Left lung (tissue), 10 donors: ENCODE results near the gene UNCX. TPM values are rescaled to one million over a fixed set of nuclear protein-coding genes. Genes with fewer than 3 reads are reported as not detected.
"Not testable (repeated sequence)": the region's sequence is repeated elsewhere in the genome, so short reads cannot be mapped to it uniquely, and the experiment has no call there.

Experiments
- ATAC-seq: fragments of 200-7000 bp; cut with Tn5 transposase; one replicate; pipeline ENCODE4 v1.9.1; 2020; ENCODE audit warnings: moderate library complexity
- DNase-seq, 4 donors: peaks; one replicate each; pipeline ENCODE4 v3.0.0-alpha.2; 2013 to 2020
- H3K27ac ChIP-seq, 2 donors: fragments of 200-600 bp; sonication (generic) in 1 of 2; one replicate each; pipeline versions ENCODE4 v1.5.0 to v1.8.0; 2020 to 2021
- H3K27me3 ChIP-seq, 2 donors: fragments of 200-600 bp; sonication (generic) in 1 of 2; one replicate each; pipeline versions ENCODE4 v1.5.0 to v1.8.0; 2020 to 2021
- H3K36me3 ChIP-seq, 2 donors: fragments of 200-600 bp; sonication (generic) in 1 of 2; one replicate each; pipeline versions ENCODE4 v1.5.0 to v1.8.0; 2020 to 2021
- H3K4me1 ChIP-seq, 2 donors: fragments of 200-600 bp; one replicate each; pipeline ENCODE4 v1.8.0; 2021
- H3K4me3 ChIP-seq, 2 donors: fragments of 200-600 bp; sonication (generic) in 1 of 2; one replicate each; pipeline versions ENCODE4 v1.5.0 to v1.8.0; 2020 to 2021; ENCODE audit warnings: mild to moderate bottlenecking in 1 of 2
- H3K9me3 ChIP-seq, 2 donors: fragments of 200-600 bp; sonication (generic) in 1 of 2; one replicate each; pipeline versions ENCODE4 v1.5.0 to v1.8.0; 2020 to 2021
- CTCF ChIP-seq, 2 donors: fragments of 200-600 bp; sonication (generic) in 1 of 2; IDR thresholded peaks; one replicate each; pipeline versions ENCODE4 v1.5.0 to v1.8.0; 2021; ENCODE audit warnings: antibody characterized with exemption in 2 of 2
- intact Hi-C, 2 donors: fragments of 100-400 bp; cut with DNase I; formaldehyde crosslinking; loops; one replicate each; pipeline versions ENCODE4 v1.11.2 to v1.14.2; 2022
- polyA plus RNA-seq, 6 donors: library from polyadenylated mRNA; unstranded; fragments of 120-200 nt; gene quantifications; one replicate each; pipeline ENCODE4 v1.2.1, GENCODE V29; 2013; ENCODE audit not compliant: insufficient read length in 6 of 6
- total RNA-seq, 2 donors: library from RNA; stranded (reverse); fragmentation: NEBNext Ultra II Directional; extraction: Animal tissue kit (Norgen Biotek cat#: 25700); gene quantifications; one replicate each; pipeline ENCODE4 v1.2.1, GENCODE V29; 2021
- donor health status: DM: no; HTN: yes; CAD: no.
- donor health status: DM: no; HTN: no; CAD: no.

Gene UNCX
- total and polyA plus RNA-seq, 8 donors: 0.10 TPM; not detected in 7

- Histone ChIP-seq H3K4me1 (no peaks in the 10 kb centered on the region), H3K27me3 (peaks cover 6 to 44% of the 10 kb centered on the region in 2 donors), H3K27ac (no peak overlapping the region), H3K9me3 (no peaks in the 10 kb centered on the region), H3K4me3 (no peak overlapping the region), H3K36me3 (no peaks in the 10 kb centered on the region)
- ATAC-seq (no peak), DNase-seq (peak in 1 of 4 donors; percentile 23)
- no peak for TF ChIP-seq CTCF (IDR thresholded peaks at IDR 0.05)
- intact Hi-C loops: no loop called here
Observed at GRCh38 chr7:1276626-1277175, 44.0 kb downstream of the UNCX start.

DNA sequence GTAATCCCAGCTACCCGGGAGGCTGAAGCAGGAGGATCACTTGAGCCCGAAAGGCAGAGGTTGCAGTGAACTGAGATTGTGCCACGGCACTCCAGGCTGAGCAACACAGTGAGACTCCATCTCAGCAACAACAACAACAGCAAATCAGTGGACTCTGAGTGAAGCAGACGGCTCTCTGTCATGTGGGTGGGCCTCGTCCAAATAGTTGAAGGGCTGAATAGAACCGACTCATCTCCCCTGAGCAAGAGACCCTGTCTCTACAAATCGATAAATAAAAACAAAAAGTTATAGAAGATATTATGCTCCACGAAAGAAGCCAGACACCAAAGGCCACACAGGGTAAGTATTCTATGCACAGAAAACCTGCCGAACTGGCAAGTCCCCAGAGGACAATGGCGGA lies 45.9 kb downstream of the UNCX start:
- H3K27me3 ChIP-seq: peaks cover 6 to 47% of the 10 kb centered on the region in 2 donors
- ATAC-seq (no peak), DNase-seq (peak in 1 of 4 donors; percentile 5)
- H3K9me3 ChIP-seq: no peaks in the 10 kb centered on the region
- intact Hi-C loops: no loop called here
- no peak overlapping the region for H3K4me3 ChIP-seq
- H3K27ac ChIP-seq: no peak overlapping the region
- H3K4me1 ChIP-seq: no peaks in the 10 kb centered on the region
- H3K36me3 ChIP-seq: no peaks in the 10 kb centered on the region
- TF ChIP-seq CTCF (IDR thresholded peaks at IDR 0.05): no peak

DNA sequence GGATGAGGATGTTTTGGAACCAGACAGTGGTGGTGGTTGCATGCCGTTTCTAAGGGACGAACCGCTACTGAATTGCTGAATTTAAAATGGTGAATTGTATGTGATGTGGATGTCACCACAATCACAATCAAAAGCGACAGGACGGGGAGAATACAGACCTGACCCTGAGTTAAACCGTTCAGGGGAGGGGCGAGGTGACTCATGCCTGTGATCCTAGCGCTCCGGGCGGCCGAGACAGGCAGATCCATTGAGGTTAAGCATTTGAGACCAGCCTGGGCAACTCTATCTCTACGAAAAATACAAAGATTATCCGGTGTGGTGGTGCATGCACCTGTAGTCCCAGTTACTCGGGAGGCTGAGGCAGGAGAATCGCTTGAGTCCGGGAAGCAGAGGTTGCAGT lies 46.4 kb downstream of the UNCX start:
- H3K4me1 ChIP-seq: no peaks in the 10 kb centered on the region
- no peak overlapping the region for H3K4me3 ChIP-seq
- no peak overlapping the region for H3K27ac ChIP-seq
- DNase-seq: peak in 1 of 4 donors; percentile 9
- TF ChIP-seq CTCF (IDR thresholded peaks at IDR 0.05): no peak
- intact Hi-C loops: no loop called here
- H3K36me3 ChIP-seq: no peaks in the 10 kb centered on the region
- ATAC-seq: no peak
- peaks cover 6 to 51% of the 10 kb centered on the region in 2 donors for H3K27me3 ChIP-seq
- no peaks in the 10 kb centered on the region for H3K9me3 ChIP-seq

DNA sequence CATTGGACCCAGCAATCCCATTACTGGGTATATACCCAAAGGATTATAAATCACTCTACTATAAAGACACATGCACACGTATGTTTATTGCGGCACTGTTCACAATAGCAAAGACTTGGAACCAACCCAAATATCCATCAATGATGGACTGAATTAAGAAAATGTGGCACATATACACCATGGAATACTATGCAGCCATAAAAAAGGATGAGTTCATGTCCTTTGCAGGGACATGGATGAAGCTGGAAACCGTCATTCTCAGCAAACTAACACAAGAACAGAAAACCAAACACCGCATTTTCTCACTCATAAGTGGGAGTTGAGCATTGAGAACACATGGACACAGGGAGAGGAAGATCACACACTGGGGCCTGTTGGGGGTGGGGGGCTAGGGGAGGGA lies 47.2 kb downstream of the UNCX start:
- H3K27me3 ChIP-seq: peaks cover 6 to 51% of the 10 kb centered on the region in 2 donors
- intact Hi-C loops, H3K4me3 ChIP-seq, H3K4me1 ChIP-seq, ATAC-seq, H3K36me3 ChIP-seq, H3K27ac ChIP-seq, H3K9me3 ChIP-seq, DNase-seq: not testable (repeated sequence)

- no peaks in the 10 kb centered on the region for H3K9me3 ChIP-seq
- peaks cover 0 to 51% of the 10 kb centered on the region in 2 donors for H3K27me3 ChIP-seq
- H3K27ac ChIP-seq: no peak overlapping the region
- intact Hi-C loops: no loop called here
- no peaks in the 10 kb centered on the region for H3K4me1 ChIP-seq
- ATAC-seq (no peak), DNase-seq (peak in 1 of 4 donors; percentile 57)
- no peak overlapping the region for H3K4me3 ChIP-seq
- no peaks in the 10 kb centered on the region for H3K36me3 ChIP-seq
- TF ChIP-seq CTCF (IDR thresholded peaks at IDR 0.05): no peak
Observed at GRCh38 chr7:1281068-1281467, 48.4 kb downstream of the UNCX start.

GRCh38 chr7:1282679-1283078 lies 50.0 kb downstream of the UNCX start:
- H3K4me3 ChIP-seq: no peak overlapping the region
- no peak overlapping the region for H3K27ac ChIP-seq
- no peak for ATAC-seq
- no peak for TF ChIP-seq CTCF (IDR thresholded peaks at IDR 0.05)
- peaks cover 0 to 52% of the 10 kb centered on the region in 2 donors for H3K27me3 ChIP-seq
- H3K4me1 ChIP-seq: no peaks in the 10 kb centered on the region
- DNase-seq: peak in 1 of 4 donors; percentile 2
- H3K36me3 ChIP-seq: no peaks in the 10 kb centered on the region
- H3K9me3 ChIP-seq: no peaks in the 10 kb centered on the region
- intact Hi-C loops: no loop called here
